Dendritic cell treated with granulocyte-macrophage colony-stimulating factor and Interleukin-4, amounts not matched to agents 40 ng/mL and 50 ng/mL, for 4 days (primary cell): ENCODE data around the gene ZEB2.

Experiments used
- H3K27ac Mint-ChIP-seq: one replicate; pipeline ENCODE4 v1.8.0; 2022; ENCODE audit warnings: mild to moderate bottlenecking, mixed read lengths
- H3K27me3 Mint-ChIP-seq: one replicate; pipeline ENCODE4 v1.8.0; 2022; ENCODE audit warnings: mild to moderate bottlenecking, mixed read lengths
- H3K36me3 Mint-ChIP-seq: one replicate; pipeline ENCODE4 v1.8.0; 2022; ENCODE audit warnings: low read depth, mixed read lengths
- H3K4me1 Mint-ChIP-seq: one replicate; pipeline ENCODE4 v1.8.0; 2022; ENCODE audit warnings: low read depth, mixed read lengths
- H3K4me3 Mint-ChIP-seq: one replicate; pipeline ENCODE4 v1.8.0; 2022; ENCODE audit warnings: mild to moderate bottlenecking, moderate library complexity, mixed read lengths
- H3K9me3 Mint-ChIP-seq: one replicate; pipeline ENCODE4 v1.8.0; 2022; ENCODE audit warnings: mixed read lengths
- intact Hi-C: fragments of 100-400 bp; cut with micrococcal nuclease; formaldehyde crosslinking; loops from one replicate; pipeline ENCODE4 v1.15.0; 2022

ZEB2 gene

DNA sequence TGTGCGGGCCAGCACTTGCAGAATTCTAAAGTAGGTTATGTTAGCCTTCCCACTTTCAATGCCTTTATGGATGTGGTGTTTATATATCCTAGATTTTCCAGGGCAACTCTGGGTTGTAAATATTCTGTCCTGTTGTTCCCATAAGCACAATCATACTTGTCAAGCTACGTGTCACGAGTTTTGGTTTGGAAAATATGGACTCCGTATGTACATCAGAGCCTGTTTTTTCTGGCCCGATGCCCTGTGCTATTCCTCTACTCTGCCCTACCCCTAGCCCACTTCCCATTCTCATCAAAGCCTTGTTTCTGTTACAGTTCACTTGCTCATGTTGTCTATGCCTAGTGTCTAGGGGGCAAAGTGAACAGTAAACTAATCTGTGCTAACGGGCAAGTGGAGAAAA lies 27.0 kb upstream of the ZEB2 start:
- H3K9me3 Mint-ChIP-seq, result no peaks in the 10 kb centered on the region
- H3K27ac Mint-ChIP-seq, result no peak overlapping the region
- peaks cover 24% of the 10 kb centered on the region for H3K4me1 Mint-ChIP-seq
- no peaks in the 10 kb centered on the region for H3K27me3 Mint-ChIP-seq
- no peaks in the 10 kb centered on the region for H3K36me3 Mint-ChIP-seq
- intact Hi-C loops, result no loop called here
- no peak overlapping the region for H3K4me3 Mint-ChIP-seq

GRCh38 chr2:144545787-144546186 lies 25.9 kb upstream of the ZEB2 start:
- intact Hi-C loops, result no loop called here
- H3K4me1 Mint-ChIP-seq, result peaks cover 24% of the 10 kb centered on the region
- H3K4me3 Mint-ChIP-seq, result no peak overlapping the region
- no peak overlapping the region for H3K27ac Mint-ChIP-seq
- H3K9me3 Mint-ChIP-seq, result no peaks in the 10 kb centered on the region
- H3K36me3 Mint-ChIP-seq, result no peaks in the 10 kb centered on the region
- no peaks in the 10 kb centered on the region for H3K27me3 Mint-ChIP-seq

- no peaks in the 10 kb centered on the region for H3K36me3 Mint-ChIP-seq
- no peak overlapping the region for H3K27ac Mint-ChIP-seq
- intact Hi-C loops, result no loop called here
- H3K9me3 Mint-ChIP-seq, result no peaks in the 10 kb centered on the region
- H3K4me1 Mint-ChIP-seq, result peaks cover 24% of the 10 kb centered on the region
- no peaks in the 10 kb centered on the region for H3K27me3 Mint-ChIP-seq
- H3K4me3 Mint-ChIP-seq, result no peak overlapping the region
These were observed 24.1 kb upstream of the ZEB2 start for GRCh38 chr2:144544053-144544452.

DNA sequence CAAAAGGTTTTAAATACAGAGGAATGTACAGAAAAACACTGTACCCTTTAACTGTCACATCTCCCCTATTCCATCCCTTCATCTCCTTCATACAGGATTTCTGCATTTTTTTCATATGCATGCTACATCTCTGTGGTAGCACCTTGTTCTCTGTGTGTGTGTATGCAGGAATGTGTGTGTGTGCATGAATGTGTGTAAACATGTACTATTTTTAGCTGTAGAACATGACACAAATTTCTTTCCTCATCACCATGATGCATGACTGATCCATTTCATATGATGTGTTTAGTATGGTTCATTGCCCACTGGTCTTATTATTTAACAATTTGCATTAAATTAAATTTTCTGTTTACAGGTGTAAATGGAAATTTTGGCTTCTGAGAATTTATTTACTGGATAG lies 21.5 kb upstream of the ZEB2 start:
- H3K36me3 Mint-ChIP-seq, result no peaks in the 10 kb centered on the region
- intact Hi-C loops, result no loop called here
- H3K4me3 Mint-ChIP-seq, result no peak overlapping the region
- H3K27ac Mint-ChIP-seq, result no peak overlapping the region
- no peaks in the 10 kb centered on the region for H3K27me3 Mint-ChIP-seq
- no peaks in the 10 kb centered on the region for H3K9me3 Mint-ChIP-seq
- peaks cover 10% of the 10 kb centered on the region for H3K4me1 Mint-ChIP-seq

DNA sequence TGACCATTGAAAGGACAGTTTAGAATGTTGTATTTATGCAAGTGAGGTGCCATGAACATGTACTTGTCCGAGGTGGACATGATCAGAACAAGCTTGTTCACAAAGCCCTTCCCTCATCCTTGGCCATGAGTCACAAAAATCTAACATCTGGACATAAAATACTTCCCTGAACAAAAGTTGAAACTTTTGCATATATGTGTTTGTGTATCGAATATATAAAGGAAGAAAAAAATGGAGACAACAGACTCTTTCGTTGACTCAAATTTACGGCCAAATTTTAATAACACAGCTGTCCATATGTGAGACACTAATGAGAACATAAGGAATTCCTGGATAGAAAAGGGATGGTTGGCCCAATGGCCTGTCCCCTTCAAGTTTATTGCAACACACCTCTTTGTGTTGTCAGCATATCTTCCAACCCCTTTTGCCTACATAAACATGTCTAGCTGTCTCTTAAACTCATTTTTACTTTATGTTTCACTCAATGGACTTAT lies 19.4 kb upstream of the ZEB2 start:
- H3K4me1 Mint-ChIP-seq, result peaks cover 10% of the 10 kb centered on the region
- no peaks in the 10 kb centered on the region for H3K9me3 Mint-ChIP-seq
- intact Hi-C loops, result loop anchor here (10.0 kb wide), 1 partner anchor 45 kb away; no protein-coding TSS in a partner anchor
- H3K36me3 Mint-ChIP-seq, result no peaks in the 10 kb centered on the region
- no peak overlapping the region for H3K4me3 Mint-ChIP-seq
- H3K27me3 Mint-ChIP-seq, result no peaks in the 10 kb centered on the region
- no peak overlapping the region for H3K27ac Mint-ChIP-seq

GRCh38 chr2:144535300-144535699 lies 15.4 kb upstream of the ZEB2 start:
- peaks cover 6% of the 10 kb centered on the region for H3K4me1 Mint-ChIP-seq
- no peaks in the 10 kb centered on the region for H3K36me3 Mint-ChIP-seq
- no peaks in the 10 kb centered on the region for H3K27me3 Mint-ChIP-seq
- no peak overlapping the region for H3K4me3 Mint-ChIP-seq
- peaks cover 8% of the 10 kb centered on the region for H3K9me3 Mint-ChIP-seq
- intact Hi-C loops, result loop anchor here (10.0 kb wide), 1 partner anchor 50 kb away; no protein-coding TSS in a partner anchor
- H3K27ac Mint-ChIP-seq, result no peak overlapping the region

DNA sequence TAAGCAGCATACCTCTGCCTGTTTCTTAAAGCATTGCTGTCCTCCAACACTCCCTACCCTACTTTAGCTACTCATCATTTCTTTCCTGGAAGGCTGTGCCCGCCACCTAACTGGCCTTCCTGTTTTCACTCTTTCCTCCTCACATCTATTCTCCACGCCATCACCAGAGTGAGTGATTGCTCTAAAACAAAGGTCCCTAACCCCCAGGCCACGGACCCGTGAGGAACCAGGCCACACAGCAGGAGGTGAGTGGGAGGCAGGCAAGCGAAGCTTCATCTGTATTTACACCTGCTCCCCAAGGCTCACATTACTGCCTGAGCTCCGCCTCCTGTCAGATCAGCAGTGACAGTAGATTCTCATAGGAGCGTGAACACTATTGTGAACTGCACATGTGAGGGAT lies 13.3 kb upstream of the ZEB2 start:
- Mint-ChIP-seq H3K27me3 (no peaks in the 10 kb centered on the region), H3K9me3 (peaks cover 8% of the 10 kb centered on the region), H3K4me3 (no peak overlapping the region), H3K36me3 (no peaks in the 10 kb centered on the region), H3K4me1 (peaks cover 14% of the 10 kb centered on the region), H3K27ac (no peak overlapping the region)
- intact Hi-C loops, result loop anchor here (10.0 kb wide), 1 partner anchor 52 kb away; no protein-coding TSS in a partner anchor

DNA sequence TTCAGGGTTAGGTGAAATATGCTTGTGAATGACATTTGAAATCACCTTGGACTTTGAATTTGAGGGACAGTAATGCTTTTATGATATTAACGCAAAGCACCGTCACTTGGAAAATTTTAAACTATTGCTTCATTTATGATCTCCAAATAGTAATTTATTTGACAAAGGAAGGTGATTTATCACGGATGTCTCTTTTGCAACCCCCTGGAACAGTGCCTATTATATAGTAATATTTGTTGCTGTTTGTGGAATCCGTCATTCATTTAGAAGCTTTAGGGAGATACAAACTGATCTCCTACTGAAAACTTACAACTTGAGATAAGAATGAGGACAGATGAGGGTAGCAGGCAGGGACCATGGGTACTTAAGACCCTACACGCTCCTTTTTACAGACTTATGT lies 10.7 kb upstream of the ZEB2 start:
- H3K4me1 Mint-ChIP-seq, result peaks cover 14% of the 10 kb centered on the region
- no peaks in the 10 kb centered on the region for H3K36me3 Mint-ChIP-seq
- no peaks in the 10 kb centered on the region for H3K27me3 Mint-ChIP-seq
- intact Hi-C loops, result loop anchor here (10.0 kb wide), 1 partner anchor 54 kb away; no protein-coding TSS in a partner anchor
- H3K9me3 Mint-ChIP-seq, result peaks cover 8% of the 10 kb centered on the region
- no peak overlapping the region for H3K27ac Mint-ChIP-seq
- H3K4me3 Mint-ChIP-seq, result no peak overlapping the region

GRCh38 chr2:144529841-144530240 lies 9.9 kb upstream of the ZEB2 start:
- Mint-ChIP-seq H3K4me1 (peaks cover 15% of the 10 kb centered on the region), H3K27me3 (no peaks in the 10 kb centered on the region), H3K9me3 (peaks cover 8% of the 10 kb centered on the region), H3K36me3 (peaks cover 2% of the 10 kb centered on the region), H3K27ac (no peak overlapping the region), H3K4me3 (no peak overlapping the region)
- intact Hi-C loops, result loop anchor here (10.0 kb wide), 1 partner anchor 55 kb away; no protein-coding TSS in a partner anchor

GRCh38 chr2:144528108-144528507 lies 8.2 kb upstream of the ZEB2 start:
- Mint-ChIP-seq H3K27me3 (no peaks in the 10 kb centered on the region), H3K4me3 (no peak overlapping the region), H3K36me3 (peaks cover 10% of the 10 kb centered on the region), H3K27ac (no peak overlapping the region), H3K4me1 (peaks cover 22% of the 10 kb centered on the region), H3K9me3 (peaks cover 3% of the 10 kb centered on the region)
- intact Hi-C loops, result no loop called here

- H3K27ac Mint-ChIP-seq, result no peak overlapping the region
- H3K27me3 Mint-ChIP-seq, result no peaks in the 10 kb centered on the region
- intact Hi-C loops, result no loop called here
- H3K4me3 Mint-ChIP-seq, result no peak overlapping the region
- H3K9me3 Mint-ChIP-seq, result no peaks in the 10 kb centered on the region
- peaks cover 20% of the 10 kb centered on the region for H3K36me3 Mint-ChIP-seq
- H3K4me1 Mint-ChIP-seq, result peaks cover 31% of the 10 kb centered on the region
These were observed 6.9 kb upstream of the ZEB2 start for GRCh38 chr2:144526831-144527230.

DNA sequence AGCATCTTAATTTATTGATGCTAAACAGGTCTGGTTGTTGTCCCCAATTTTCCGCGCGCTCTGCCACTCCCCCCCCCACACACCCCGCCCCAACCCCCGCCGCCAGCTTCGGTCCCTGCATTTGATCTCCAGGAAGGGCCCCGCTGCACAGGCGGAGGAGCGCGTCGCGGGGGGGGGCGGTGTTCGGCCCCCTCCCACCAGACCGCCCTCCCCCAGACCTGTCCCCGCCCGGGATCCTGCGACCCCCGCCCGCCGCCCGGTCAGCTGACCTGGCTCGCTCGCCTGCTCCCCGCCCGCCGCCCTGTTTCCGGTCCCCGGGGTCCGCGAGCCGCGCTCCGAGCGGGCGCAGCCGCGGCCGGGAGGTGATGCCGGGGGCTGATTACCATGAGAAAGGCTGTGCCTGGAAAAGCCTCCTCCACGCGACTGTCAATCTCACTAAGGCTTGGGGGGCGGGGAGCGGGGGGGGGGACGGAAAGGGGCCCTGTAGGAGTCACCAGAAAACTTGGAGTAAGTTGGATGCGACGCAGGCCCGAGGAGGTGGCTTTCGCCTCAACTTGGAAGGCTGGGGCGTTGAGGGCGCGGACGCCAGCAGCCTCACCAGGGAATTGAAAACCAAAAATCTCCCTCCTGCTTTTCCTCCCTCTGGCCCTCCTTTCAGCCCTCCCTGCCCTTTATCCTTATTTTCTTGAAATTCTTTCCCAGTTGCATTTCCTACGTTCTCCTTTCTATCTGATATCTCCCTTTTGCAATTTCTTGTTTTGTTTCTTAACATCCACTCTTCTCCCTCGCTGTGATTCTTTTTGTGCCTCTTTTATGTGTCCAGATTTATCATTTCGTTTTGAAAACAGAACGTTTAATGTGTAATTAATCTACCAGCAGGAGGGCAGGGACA lies 4.4 kb upstream of the ZEB2 start:
- Mint-ChIP-seq H3K27me3 (no peaks in the 10 kb centered on the region), H3K4me1 (peaks cover 27% of the 10 kb centered on the region), H3K27ac (no peak overlapping the region), H3K36me3 (peaks cover 20% of the 10 kb centered on the region), H3K9me3 (no peaks in the 10 kb centered on the region), H3K4me3 (peak overlapping the region; percentile 81)
- intact Hi-C loops, result loop anchor here (5.0 kb wide), 1 partner anchor 178 kb away; no protein-coding TSS in a partner anchor

- intact Hi-C loops, result loop anchor here (1.0 to 5.0 kb wide), 2 partner anchors 84 to 179 kb away; no protein-coding TSS in a partner anchor
- H3K27me3 Mint-ChIP-seq, result no peaks in the 10 kb centered on the region
- no peaks in the 10 kb centered on the region for H3K9me3 Mint-ChIP-seq
- H3K4me1 Mint-ChIP-seq, result peaks cover 27% of the 10 kb centered on the region
- H3K4me3 Mint-ChIP-seq, result peak overlapping the region; percentile 81
- no peak overlapping the region for H3K27ac Mint-ChIP-seq
- peaks cover 20% of the 10 kb centered on the region for H3K36me3 Mint-ChIP-seq
These were observed 3.7 kb upstream of the ZEB2 start for GRCh38 chr2:144523596-144524117.

- no peak overlapping the region for H3K27ac Mint-ChIP-seq
- peaks cover 20% of the 10 kb centered on the region for H3K36me3 Mint-ChIP-seq
- H3K4me1 Mint-ChIP-seq, result peaks cover 27% of the 10 kb centered on the region
- H3K4me3 Mint-ChIP-seq, result peak overlapping the region; percentile 81
- no peaks in the 10 kb centered on the region for H3K27me3 Mint-ChIP-seq
- intact Hi-C loops, result loop anchor here (1.0 to 5.0 kb wide), 2 partner anchors 84 to 179 kb away; no protein-coding TSS in a partner anchor
- no peaks in the 10 kb centered on the region for H3K9me3 Mint-ChIP-seq
These were observed 3.1 kb upstream of the ZEB2 start for GRCh38 chr2:144522897-144523595.
